Measurements from ENCODE around the gene WDR45B.

The WDR45B gene
- total RNA-seq, result 65.5 to 99.1 (median 84.8) reads per million in 4 donors

GRCh38 chr17:82648165-82648668 lies at the start of gene WDR45B:
Gene WDR45B (minus strand): TSS chr17:82648444. CDS start chr17:82648340, 104 bp downstream.
- peak; percentile 76 to 97 (median 83) for DNase-seq

- DNase-seq, result no peak
Measured at GRCh38 chr17:82697808-82698064, 49.5 kb upstream of the WDR45B start.

GRCh38 chr17:82696916-82697807 lies 48.9 kb upstream of the WDR45B start:
- peak in 1 of 5 donors; percentile 8 for DNase-seq

- no peak for DNase-seq
Measured at GRCh38 chr17:82696259-82696658, 48.0 kb upstream of the WDR45B start.

- no peak for DNase-seq
Measured at GRCh38 chr17:82694647-82695046, 46.4 kb upstream of the WDR45B start.

- DNase-seq, result no peak
Measured at GRCh38 chr17:82693168-82693867, 45.1 kb upstream of the WDR45B start.

- DNase-seq, result no peak
Measured at GRCh38 chr17:82692268-82692667, 44.0 kb upstream of the WDR45B start.

GRCh38 chr17:82691714-82692113 lies 43.5 kb upstream of the WDR45B start:
- no peak for DNase-seq

- DNase-seq, result no peak
Measured at GRCh38 chr17:82690786-82691489, 42.7 kb upstream of the WDR45B start.

- no peak for DNase-seq
Measured at GRCh38 chr17:82689077-82689476, 40.8 kb upstream of the WDR45B start.

GRCh38 chr17:82687871-82688270 lies 39.6 kb upstream of the WDR45B start:
- no peak for DNase-seq

GRCh38 chr17:82687375-82687861 lies 39.2 kb upstream of the WDR45B start:
- no peak for DNase-seq

- no peak for DNase-seq
Measured at GRCh38 chr17:82686366-82687324, 38.4 kb upstream of the WDR45B start.

GRCh38 chr17:82685291-82685690 lies 37.0 kb upstream of the WDR45B start:
- no peak for DNase-seq

- DNase-seq, result no peak
Measured at GRCh38 chr17:82684228-82684841, 36.1 kb upstream of the WDR45B start.

- DNase-seq, result no peak
Measured at GRCh38 chr17:82683534-82683933, 35.3 kb upstream of the WDR45B start.

- no peak for DNase-seq
Measured at GRCh38 chr17:82681547-82681946, 33.3 kb upstream of the WDR45B start.

- no peak for DNase-seq
Measured at GRCh38 chr17:82679586-82680465, 31.6 kb upstream of the WDR45B start.

GRCh38 chr17:82678265-82678891 lies 30.1 kb upstream of the WDR45B start:
- no peak for DNase-seq
